Measurements from ENCODE around the gene FCHO2. TPM values are rescaled to one million over a fixed set of nuclear protein-coding genes. Genes with fewer than 3 reads are reported as not detected.

Gene FCHO2
- total and polyA plus RNA-seq, 2 of the 8 experiments (the other 6 are each of a cell fraction or from before 2014, with no cell fraction given): 4.3 to 15.7 TPM

- H3K4me3 ChIP-seq (ENCODE audit: extremely low read depth in 1 of 4, insufficient read depth in 2 of 4, low read depth in 3 of 4, low read length in 4 of 4): no peak overlapping the region
- no peak overlapping the region for H3K23ac ChIP-seq (ENCODE audit: insufficient read length)
- H2BK15ac ChIP-seq (ENCODE audit: low read length): no peak overlapping the region
- no peak for DNase-seq (ENCODE audit: low read depth in 1 of 2, low spot score in 2 of 2)
- H3K14ac ChIP-seq (ENCODE audit: insufficient read length): no peak overlapping the region
- H4K8ac ChIP-seq (ENCODE audit: extremely low read depth, insufficient read depth, low read length): no peak overlapping the region
- no peak overlapping the region for H3K18ac ChIP-seq (ENCODE audit: extremely low read depth, low read length)
- no peak overlapping the region for H2BK120ac ChIP-seq (replicated peaks; ENCODE audit: low read depth, low read length)
- no peaks in the 10 kb centered on the region for H3K36me3 ChIP-seq (ENCODE audit: control insufficient read depth in 2 of 4, insufficient read depth in 4 of 4, low read length in 3 of 4)
- H3K4ac ChIP-seq (replicated peaks; ENCODE audit: insufficient read length, low read depth, low read length): no peak overlapping the region
- FAIRE-seq: no peak
- no peak overlapping the region for H2AK5ac ChIP-seq (ENCODE audit: low read depth, low read length)
- no peak overlapping the region for H2BK12ac ChIP-seq (ENCODE audit: low read depth, low read length)
- H2AFZ ChIP-seq (ENCODE audit: low read length): no peak overlapping the region
- POLR2A ChIA-PET (ENCODE audit: partially characterized antibody): no interaction called here
- H4K91ac ChIP-seq (replicated peaks; ENCODE audit: insufficient read length, low read length): no peak overlapping the region
- H3K27me3 ChIP-seq (replicated peaks in 1 of 4; ENCODE audit: control insufficient read depth in 3 of 4, extremely low read depth in 1 of 4, insufficient read depth in 3 of 4, low read length in 3 of 4): no peaks in the 10 kb centered on the region
- no peaks in the 10 kb centered on the region for H4K20me1 ChIP-seq (replicated peaks in 1 of 2; ENCODE audit: control insufficient read depth in 1 of 2, insufficient read depth in 2 of 2, low read length in 2 of 2)
- no peaks in the 10 kb centered on the region for H3K79me2 ChIP-seq (ENCODE audit: control insufficient read depth in 1 of 2, insufficient read depth in 2 of 2, low read length in 2 of 2)
- H3K23me2 ChIP-seq (ENCODE audit: low read depth, low read length): no peaks in the 10 kb centered on the region
- no peak overlapping the region for H3K27ac ChIP-seq (ENCODE audit: low read depth, low read length)
- H3K4me2 ChIP-seq (ENCODE audit: insufficient read depth in 1 of 2, low read depth in 2 of 2, low read length in 2 of 2): no peak overlapping the region
- H3K56ac ChIP-seq (replicated peaks; ENCODE audit: insufficient read length, low read depth, low read length): no peak overlapping the region
- no peak overlapping the region for H2BK5ac ChIP-seq (ENCODE audit: low read depth, low read length)
- no peaks in the 10 kb centered on the region; a peak in 1 of 7 replicates for H3K4me1 ChIP-seq (replicated peaks in 1 of 4; ENCODE audit: control insufficient read depth in 3 of 4, insufficient read depth in 4 of 4, low read length in 3 of 4)
- 0 out of 4 replicates have a peak, but pooled peaks cover 0 to 3% of the 10 kb centered on the region in 2 experiments for H3K9me3 ChIP-seq (ENCODE audit: insufficient read depth in 2 of 2, low read depth in 1 of 2, low read length in 1 of 2)
- H3K9ac ChIP-seq (replicated peaks in 1 of 4; ENCODE audit: extremely low read depth in 1 of 4, low read depth in 3 of 4, low read length in 3 of 4): no peak overlapping the region
- H3K79me1 ChIP-seq (ENCODE audit: low read depth, low read length): no peaks in the 10 kb centered on the region
- H4K5ac ChIP-seq (ENCODE audit: insufficient read length, low read depth, low read length): no peak overlapping the region
- WGBS, 2 experiments (ENCODE audit: extremely low coverage in 1 of 2, insufficient coverage in 1 of 2, insufficient read length in 1 of 2, insufficient replicate concordance in 2 of 2, low coverage in 1 of 2, low lambda C conversion rate in 2 of 2, missing lambda C conversion rate in 1 of 2): 80% methylated on average over 1 of the region's 1 CpG; no CpG with 5 or more reads in 1 of the 2 experiments
- CTCF ChIA-PET (ENCODE audit: partially characterized antibody): interaction anchor here (1.0 to 1.7 kb wide), 4 partner anchors 11 to 40 kb away, joined by 3 to 5 read pairs (median 4); no protein-coding TSS in a partner anchor
- no peak overlapping the region for H2BK20ac ChIP-seq (ENCODE audit: low read length)
- no peak for TF ChIP-seq TEAD4 (IDR thresholded peaks at IDR 0.05; ENCODE audit: low read depth, low read length)
- TF ChIP-seq CTBP2 (IDR thresholded peaks at IDR 0.05; ENCODE audit: borderline replicate concordance, insufficient read depth, insufficient read length, low read length): no peak
- TF ChIP-seq, protein P1, sequence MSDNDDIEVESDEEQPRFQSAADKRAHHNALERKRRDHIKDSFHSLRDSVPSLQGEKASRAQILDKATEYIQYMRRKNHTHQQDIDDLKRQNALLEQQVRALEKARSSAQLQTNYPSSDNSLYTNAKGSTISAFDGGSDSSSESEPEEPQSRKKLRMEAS (IDR thresholded peaks at IDR 0.05): no peak
- TF ChIP-seq SP2 (IDR thresholded peaks at IDR 0.05; ENCODE audit: low read length): no peak
- no peak for TF ChIP-seq CEBPB (IDR thresholded peaks at IDR 0.05; ENCODE audit: low read depth, low read length)
Observed at GRCh38 chr5:73111536-73111935, 155.7 kb downstream of the FCHO2 start.
